ENCODE data around the gene ATF7IP.

DNA sequence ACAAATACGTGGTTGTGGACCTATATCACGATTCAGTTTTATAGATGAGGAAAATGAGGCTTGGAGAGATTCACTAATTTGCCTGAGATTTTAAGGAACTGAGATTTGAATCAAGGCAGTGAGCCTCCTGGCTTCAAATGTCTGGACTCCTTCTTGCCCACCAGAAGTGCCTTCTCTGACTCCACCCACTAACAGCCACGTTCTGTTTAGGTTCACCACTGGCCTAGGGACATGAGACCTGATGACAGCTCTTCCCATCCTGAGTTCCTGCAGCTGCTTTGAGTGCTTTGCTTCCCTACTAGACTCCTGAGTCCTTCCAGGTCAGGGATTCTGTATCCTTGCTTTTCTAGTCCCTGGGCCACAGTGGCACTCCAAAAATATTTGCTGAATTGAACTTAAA, 145.1 kb downstream of the ATF7IP start:
- TF ChIP-seq, protein P1, sequence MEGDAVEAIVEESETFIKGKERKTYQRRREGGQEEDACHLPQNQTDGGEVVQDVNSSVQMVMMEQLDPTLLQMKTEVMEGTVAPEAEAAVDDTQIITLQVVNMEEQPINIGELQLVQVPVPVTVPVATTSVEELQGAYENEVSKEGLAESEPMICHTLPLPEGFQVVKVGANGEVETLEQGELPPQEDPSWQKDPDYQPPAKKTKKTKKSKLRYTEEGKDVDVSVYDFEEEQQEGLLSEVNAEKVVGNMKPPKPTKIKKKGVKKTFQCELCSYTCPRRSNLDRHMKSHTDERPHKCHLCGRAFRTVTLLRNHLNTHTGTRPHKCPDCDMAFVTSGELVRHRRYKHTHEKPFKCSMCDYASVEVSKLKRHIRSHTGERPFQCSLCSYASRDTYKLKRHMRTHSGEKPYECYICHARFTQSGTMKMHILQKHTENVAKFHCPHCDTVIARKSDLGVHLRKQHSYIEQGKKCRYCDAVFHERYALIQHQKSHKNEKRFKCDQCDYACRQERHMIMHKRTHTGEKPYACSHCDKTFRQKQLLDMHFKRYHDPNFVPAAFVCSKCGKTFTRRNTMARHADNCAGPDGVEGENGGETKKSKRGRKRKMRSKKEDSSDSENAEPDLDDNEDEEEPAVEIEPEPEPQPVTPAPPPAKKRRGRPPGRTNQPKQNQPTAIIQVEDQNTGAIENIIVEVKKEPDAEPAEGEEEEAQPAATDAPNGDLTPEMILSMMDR (IDR thresholded peaks at IDR 0.05) = no peak
- no peak for TF ChIP-seq POLR2AphosphoS5 (IDR thresholded peaks at IDR 0.05; ENCODE audit: low read depth, low read length)
- TF ChIP-seq SIN3A (IDR thresholded peaks at IDR 0.05; ENCODE audit: borderline replicate concordance, insufficient read depth, low read depth, low read length) = no peak
